HG02981 (cell line): ENCODE results near the gene MYO3B.

Source experiments
- ATAC-seq: cut with Tn5 transposase; IDR thresholded peaks from one replicate; pipeline ENCODE4 v1.9.1; 2021; ENCODE audit warnings: mild to moderate bottlenecking, moderate library complexity; ENCODE audit not compliant: unreplicated experiment

MYO3B gene

DNA sequence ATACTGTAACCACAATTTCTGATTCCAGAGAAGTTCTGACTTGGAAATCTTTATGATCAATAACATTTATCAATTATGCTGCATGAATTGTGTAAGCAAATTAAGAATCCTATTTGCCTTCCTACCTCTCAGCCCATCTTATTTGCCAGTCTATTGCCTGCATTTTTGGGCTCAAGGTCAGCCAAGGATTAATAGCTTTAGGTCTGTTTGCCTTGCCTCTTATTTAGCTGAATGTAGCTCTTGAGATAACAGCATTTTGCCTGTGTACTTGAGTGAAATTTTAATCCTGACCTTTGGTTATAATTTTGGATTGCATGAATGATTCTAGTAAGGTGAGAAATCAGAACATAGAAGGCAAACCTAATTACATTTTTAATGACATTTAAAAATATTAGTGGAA lies 51.2 kb downstream of the MYO3B start:
- ATAC-seq = no peak

DNA sequence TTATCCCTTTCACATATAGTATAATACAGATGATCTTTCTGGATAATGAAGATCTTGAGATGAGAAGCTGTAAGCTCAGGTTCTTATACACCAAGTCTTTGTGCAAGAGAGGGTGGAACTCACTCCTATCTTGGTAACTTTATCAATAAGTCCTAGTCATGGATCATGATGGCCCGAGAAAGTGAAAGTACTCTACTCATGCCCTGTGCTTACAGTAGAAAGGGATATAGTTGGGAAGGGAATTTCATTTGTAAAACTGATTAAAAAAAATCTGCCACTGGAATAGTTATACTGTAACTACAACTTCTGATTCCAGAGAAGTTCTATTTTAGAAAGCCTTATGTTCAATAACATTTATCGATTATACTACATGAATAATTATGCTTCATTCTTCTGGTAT lies 51.8 kb downstream of the MYO3B start:
- ATAC-seq = no peak

DNA sequence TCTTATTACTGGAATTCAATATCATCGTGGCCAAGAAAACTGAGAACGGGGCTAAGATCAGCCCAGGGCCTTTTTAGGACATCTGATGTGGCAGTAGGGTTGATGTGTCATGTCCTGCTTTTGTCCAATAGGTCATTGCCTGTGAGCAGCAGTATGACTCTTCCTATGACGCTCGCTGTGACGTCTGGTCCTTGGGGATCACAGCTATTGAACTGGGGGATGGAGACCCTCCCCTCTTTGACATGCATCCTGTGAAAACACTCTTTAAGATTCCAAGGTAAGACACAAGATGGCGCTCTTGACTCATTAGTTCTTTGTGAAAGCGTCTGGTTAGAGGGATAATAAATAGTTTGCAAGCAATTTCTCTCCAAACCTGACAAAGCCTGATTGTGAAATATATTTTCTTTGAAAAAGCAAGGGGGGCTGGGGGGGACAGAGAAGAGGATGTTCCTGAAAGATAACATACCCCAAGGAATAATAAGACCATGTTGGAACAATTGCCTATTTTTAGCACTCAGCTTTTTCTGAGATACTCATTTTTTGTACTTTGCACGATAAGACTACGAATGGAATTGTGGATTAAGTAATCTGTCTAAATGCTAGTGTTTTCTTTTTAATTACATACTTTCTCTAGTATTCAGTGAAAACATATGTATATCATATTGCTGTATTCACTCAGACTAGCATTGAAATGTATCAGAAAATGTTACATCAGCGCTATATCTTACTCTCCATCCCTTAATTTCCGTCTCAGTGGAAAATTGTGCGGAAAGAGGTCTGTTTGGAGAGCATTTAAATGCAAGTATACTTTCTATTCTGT lies 58.1 kb downstream of the MYO3B start:
- ATAC-seq = no peak

DNA sequence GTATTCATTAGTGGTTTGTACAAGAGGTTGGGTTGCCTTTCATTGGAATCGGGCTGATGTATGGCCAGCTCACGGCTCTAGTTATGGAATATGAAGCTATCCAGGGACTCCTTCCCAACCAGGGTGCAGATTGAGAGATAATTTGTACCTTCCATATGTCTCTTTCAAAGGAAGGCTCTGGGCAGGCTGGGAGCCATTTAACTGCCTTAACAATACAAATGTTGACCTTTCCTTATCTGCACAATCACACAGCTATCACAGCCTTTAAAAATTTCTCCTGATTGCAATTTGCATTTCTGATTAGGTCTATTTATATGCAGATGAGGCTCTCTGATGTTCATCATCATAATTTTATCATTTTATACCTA lies 58.7 kb downstream of the MYO3B start:
- ATAC-seq = no peak

- no peak for ATAC-seq
Measured at GRCh38 chr2:170237572-170238120, 59.7 kb downstream of the MYO3B start.

- no peak for ATAC-seq
Measured at GRCh38 chr2:170238776-170239175, 60.8 kb downstream of the MYO3B start.

DNA sequence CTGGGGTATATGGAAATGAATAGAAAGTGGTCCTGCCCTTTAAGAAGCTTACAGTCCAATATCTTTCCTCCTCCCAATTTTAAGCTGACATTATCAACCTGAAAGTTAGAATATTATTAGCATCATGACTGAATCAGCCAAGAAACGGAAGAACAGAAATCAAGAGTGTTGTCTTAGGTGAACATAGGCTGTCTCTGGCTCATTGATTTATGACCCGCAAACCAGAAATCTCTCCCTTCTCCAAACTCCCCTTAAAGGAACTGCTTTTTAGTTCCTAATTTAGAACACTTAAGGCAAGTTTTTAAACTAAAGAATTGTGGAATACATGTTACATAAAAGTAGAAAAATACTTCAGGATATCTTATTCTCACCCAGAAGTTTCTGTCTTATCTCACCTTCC lies 62.7 kb downstream of the MYO3B start:
- no peak for ATAC-seq

DNA sequence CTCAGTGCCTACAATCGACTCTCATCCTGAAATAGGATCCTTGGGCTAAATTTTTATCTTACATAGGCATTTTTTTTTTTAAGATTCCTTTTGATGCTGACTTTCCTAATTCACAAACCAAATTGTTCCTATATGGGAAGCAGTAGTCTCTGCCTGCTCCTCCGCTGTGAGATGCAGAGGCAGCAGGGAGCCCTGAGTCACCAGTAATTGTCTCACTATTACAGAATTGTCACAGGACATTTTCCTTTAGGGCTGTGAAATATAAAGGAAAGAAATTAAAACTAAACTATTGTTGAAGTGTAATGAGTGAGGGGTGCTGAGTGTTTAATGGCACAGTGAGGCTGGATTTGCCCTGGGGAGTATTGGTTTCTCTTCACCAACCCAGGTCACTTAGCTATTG lies 63.8 kb downstream of the MYO3B start:
- ATAC-seq = no peak

DNA sequence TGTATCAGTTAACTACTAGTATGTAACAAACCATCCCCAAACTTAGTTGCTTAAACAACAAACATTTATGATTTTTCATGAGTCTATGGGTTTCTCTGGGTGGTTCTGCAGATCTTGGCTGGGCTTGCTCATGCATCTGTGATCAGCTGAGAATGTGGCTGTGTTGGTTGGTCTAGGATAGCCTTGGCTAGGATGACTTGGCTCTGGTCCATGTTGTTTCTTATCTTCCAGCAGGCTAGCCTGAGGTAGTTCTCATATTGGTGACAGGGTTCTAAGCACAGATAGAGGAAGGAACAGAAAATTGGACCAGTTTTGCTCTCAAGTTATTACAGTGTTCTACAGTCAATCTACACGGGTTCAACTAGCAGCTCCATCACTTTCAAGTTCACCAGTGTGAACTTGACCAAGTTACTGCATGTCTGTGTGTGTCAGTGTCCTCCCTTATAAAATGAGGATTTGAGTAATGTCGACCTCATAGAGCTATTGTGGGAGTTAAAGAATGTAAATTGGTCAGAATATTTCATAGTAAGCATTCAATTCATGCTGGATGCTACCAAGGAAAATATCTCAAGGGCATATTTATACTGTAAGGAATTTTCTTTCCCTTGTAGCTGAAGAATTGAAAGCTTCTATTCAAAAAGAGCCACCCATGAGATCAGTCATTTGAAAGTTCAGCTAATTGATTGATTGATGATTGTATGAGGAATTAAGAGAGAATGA lies 65.3 kb downstream of the MYO3B start:
- ATAC-seq = no peak

GRCh38 chr2:170243898-170244297 lies 66.0 kb downstream of the MYO3B start:
- ATAC-seq = no peak

GRCh38 chr2:170244555-170244954 lies 66.6 kb downstream of the MYO3B start:
- no peak for ATAC-seq

DNA sequence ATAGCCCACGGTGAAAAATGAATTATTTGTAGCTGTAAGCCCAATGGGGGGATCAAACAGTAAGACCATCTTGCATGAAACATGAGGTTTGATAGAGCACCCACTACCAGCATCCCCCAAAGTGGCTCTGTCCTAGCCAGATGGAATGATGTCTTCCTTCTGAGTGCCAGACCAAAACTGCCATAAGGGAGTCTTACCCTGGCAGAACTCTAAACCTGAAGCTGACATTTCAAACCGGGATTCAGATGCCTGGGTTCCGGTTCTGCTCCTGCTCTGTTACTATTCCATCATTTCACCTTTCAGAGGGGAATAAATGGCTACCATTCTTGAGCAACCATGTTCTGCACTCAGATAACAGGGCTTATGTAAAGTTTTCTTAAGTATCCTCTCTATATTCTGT lies 67.4 kb downstream of the MYO3B start:
- ATAC-seq = no peak

GRCh38 chr2:170247333-170247732 lies 69.4 kb downstream of the MYO3B start:
- ATAC-seq = no peak

DNA sequence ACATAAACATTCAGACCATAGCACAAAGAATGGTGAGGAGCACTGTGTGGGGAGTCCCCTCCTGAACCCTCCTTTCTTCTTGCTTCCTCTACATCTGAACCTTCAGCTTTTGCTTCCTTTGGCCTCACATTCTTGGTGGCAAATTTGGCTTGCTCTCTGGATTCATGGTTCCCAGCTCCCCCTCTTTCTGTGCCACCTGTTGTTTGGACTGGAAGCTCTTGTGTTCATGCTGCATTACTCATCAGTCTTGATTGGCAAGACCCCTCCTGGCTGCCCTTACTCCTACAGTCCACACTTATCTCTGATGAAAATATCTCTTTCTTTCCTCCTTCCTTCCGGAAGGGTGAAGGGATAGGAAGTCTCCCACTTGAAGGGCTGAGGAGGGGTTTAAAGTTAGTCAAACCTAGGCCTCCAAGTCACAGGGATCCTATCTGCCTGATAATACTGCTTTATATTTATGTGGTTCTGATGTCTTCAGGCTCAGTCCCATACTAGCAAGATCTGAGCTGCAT lies 70.0 kb downstream of the MYO3B start:
- ATAC-seq = no peak

DNA sequence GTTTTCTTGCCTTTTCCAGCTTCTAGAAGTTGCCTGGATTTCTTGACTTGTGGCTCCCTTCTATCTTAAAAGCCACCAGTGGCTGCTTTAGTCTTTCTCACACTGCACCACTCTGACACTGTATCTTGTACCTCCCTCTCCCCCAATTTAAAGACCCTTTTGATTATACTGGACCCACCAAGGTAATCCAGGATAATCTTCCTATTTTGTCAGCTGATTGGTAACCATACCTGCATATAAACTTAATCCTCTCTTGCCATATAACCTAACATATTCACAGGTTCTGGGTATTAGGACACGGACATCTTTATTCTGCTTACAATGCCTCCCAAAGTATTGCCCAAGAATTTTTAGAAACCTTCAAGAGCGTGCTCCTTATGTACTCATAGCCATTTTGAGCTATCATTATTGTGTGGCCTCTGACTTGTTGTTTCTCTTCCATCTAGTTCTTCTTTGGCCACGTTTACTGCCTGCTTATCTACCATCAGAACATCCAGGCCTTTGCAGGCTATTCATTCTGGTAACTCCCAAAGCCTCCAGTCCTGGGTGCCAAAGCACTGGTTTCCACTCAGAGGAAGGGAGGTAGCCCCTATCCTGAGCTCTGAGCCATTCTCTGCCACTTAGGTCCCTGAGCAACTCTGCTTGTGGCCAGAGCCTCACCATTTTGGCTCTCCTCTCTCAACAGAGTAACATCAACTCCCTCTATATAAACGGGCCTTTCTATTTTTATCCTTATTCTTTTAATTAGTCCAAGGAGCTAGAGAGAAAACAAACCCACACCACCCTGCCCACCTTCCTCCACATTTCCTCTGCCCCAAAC lies 70.8 kb downstream of the MYO3B start:
- no peak for ATAC-seq

GRCh38 chr2:170249761-170250160 lies 71.8 kb downstream of the MYO3B start:
- ATAC-seq = no peak

GRCh38 chr2:170250584-170250983 lies 72.6 kb downstream of the MYO3B start:
- ATAC-seq = no peak

GRCh38 chr2:170252414-170252813 lies 74.5 kb downstream of the MYO3B start:
- ATAC-seq = no peak

DNA sequence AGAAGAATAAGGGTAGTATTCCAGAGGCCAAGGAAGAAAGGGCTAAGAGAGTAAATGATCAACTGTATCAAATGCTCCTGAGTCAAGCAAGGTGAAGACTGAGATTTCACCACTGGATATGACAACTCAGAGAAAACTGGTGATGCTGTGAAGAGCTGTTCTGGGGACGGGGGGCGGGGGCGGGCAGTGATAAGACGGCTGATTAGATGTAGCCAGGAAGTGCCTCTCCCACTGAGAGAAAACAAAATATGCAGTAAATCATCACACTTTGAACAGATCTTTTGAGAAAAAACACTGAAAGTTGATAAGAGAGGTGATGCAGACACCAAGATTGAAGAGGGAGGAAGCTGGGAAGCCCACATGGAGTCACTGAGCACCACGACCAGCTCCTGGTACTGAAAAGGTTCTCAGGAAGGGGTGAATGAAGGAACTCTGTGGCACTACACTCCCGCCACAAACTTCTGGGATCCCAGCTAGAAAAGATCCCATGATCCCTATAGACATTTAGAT lies 75.8 kb downstream of the MYO3B start:
- no peak for ATAC-seq

GRCh38 chr2:170254293-170254732 lies 76.4 kb downstream of the MYO3B start:
- no peak for ATAC-seq

GRCh38 chr2:170255137-170255536 lies 77.2 kb downstream of the MYO3B start:
- ATAC-seq = no peak
